Thoracic aorta endothelial cell (primary cell): ENCODE results near the gene ITGAD. TPM values are rescaled to one million over a fixed set of nuclear protein-coding genes. Genes with fewer than 3 reads are reported as not detected.

Experiments
- total RNA-seq: library from RNA; depleted of rRNA; stranded (reverse); fragments of >200 nt; gene quantifications from 2 replicates; pipeline ENCODE4 v1.2.3, GENCODE V29; 2012

ITGAD gene
- not detected in 2 replicates for total RNA-seq

DNA sequence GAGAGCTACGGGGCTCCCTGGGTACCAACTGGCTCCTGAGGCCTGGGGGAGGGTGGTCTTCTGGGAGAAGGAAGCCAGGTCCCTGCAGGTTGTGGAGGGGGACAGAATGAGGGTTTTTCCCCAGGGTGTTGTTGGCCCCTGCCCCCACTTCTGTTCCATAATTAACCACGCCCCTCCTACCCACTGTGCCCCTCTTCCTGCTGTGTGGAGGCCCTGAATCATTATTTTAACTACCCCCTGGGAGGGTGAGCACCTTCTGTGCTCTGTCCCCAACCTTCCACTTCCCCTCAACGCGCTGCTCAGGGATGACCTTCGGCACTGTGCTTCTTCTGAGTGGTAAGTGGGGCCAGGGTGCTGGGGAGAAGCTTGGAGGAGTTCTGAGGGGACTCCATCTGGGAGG is at the start of gene ITGAD:
Gene ITGAD, plus strand, starts transcription at position 280 of the 400 bp plus-strand sequence. Its CDS starts 26 bp downstream, at position 306.

DNA sequence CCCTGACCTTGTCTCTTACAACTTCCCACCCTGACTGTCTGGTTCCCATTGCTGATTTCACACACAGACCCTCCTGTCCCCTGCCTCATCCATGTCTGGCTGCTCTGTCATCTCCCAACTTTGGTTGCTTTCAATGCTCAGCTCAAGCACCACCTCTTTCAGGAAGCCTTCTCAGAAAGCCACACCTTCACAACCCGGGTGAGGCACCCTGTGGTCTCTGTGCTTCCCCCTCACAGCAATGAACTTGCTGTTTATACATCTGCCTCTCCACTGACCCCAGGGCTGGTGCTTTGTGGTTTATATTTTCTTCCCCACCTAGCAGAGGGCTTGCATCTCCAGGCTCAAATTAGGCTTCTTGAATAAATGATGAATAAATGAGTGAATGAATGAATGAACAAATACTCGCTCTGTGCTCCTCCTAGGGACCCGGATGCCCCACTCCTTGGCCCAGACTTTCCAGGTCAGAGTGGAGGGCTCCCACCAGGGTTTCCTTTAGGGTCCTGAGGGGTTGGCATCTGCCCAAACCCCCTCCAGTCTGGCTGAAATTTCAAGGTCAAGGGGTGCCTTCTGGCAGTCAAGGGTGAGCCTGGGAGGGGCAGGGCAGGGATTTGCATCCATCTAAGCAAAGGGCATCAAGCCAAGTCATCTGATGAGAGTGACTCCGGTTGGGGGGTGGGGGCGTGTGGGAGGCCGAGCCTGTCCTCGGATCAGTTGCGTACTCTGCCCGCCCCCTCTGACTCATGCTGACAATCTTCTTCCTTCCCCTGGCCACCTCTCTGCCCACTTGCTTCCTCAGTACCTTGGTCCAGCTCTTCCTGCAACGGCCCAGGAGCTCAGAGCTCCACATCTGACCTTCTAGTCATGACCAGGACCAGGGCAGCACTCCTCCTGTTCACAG is 38.5 kb upstream of the ITGAD start, which contains the start of gene ITGAX:
Gene ITGAX, plus strand, starts transcription at position 783 of the 898 bp plus-strand sequence. Its CDS starts 79 bp downstream, at position 862.

DNA sequence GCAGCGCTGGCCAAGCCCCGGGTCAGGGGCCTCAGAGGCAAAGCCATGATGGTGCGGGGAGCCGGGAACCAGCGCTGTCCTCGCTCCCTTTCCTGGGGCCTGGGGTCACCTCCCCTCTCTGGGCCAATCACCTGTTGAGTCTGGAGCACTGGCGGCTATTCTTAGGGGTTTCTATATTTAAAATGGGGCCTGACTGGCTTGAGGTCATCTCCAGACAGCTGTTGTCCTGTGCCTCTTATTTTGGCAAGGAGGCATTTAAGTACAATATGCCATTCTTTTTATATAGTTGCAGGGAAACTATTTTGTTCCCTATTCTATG is 35.1 kb downstream of the ITGAD start, which contains the start of gene COX6A2:
Gene COX6A2, minus strand, starts transcription at position 82 of the 319 bp plus-strand sequence. Its CDS starts 35 bp downstream, at position 47.

DNA sequence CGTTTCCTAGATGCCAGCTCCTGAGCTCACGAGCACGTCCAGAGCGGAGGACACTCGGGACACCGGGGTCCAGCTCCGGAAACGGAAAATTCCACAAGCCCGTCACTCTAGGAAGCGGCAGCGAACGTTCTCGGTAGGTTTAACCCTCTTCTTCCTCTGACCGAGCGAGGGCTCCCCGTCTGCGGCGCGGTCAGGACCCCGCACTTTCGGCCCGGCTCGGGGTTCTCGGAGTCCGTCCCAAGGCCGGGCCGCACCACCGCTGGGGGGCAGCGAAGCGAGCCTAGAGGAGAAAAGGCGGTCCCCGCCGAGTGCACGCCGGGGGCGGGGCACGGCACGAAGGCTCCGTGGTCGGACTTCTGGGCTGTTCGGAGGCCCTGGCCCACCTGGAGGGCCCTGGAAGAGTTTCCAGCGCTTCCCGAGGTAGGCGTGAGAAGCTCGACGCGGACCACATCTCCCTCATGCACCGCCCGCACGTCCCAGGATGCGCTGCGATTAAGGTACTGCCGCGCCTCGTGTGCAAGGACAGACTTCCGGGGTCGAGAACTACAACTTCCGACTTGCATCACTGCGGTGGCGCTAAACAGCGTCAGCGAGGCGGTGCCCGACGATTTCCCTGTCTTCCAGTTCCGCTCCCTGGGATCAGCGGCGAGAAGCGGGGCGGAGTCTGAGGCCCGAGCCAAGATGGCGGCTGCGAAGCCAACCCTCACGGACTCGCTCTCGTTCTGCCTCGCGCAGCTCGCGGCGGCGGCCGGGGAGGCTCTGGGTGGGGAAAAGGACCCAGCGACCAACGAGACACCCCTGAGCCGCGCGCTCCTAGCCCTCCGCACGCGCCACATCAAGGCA is 65.9 kb downstream of the ITGAD start, which contains the start of gene ARMC5:
Gene ARMC5, plus strand, starts transcription at position 658 of the 843 bp plus-strand sequence. Its CDS starts 24 bp downstream, at position 682.

DNA sequence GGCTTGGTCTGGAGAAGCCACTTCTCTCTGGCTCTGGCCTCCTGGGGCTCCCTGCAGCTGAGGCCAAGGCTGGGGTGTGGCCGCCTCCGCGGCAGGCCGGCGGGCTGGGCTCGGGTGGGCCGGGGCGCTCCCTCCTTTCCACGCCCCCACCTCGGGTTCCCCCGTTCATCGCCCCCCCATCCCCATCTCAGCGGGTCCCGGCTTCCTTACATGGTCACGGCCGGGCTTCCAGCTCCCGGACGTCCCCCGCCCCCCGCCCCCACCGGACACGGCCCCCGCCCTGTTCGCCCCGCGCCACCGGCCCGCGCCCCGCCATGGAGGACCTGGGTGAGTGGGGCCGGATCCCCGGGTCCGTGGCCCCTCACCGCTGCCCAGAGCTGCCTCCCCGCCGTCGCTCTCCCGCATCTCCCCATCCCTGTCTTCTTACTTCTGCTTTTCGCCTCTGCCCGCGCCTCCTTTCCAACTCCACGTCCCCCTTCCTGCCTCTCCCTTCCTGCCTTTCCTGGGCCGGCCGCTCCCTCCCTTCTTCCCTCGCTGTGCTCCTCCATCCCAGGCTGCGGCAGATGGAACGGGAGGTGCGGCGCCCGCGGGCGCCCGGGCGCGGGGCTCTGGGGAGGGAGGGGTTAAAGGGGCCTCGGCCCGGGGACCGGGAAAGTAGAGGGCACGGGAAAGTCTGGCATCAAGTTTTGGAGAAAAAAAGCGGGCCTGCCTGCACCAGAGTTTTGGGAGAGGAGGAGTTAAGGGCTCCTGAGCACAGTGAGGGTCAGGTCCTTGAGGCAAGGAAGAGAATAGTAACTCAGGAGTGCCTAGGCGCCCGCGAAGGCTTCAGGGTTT is 79.0 kb downstream of the ITGAD start, which contains the start of gene TGFB1I1:
Gene TGFB1I1, plus strand, starts transcription at position 278 of the 834 bp plus-strand sequence. Its CDS starts 37 bp downstream, at position 315.

Other genes starting within 250 kb of the ITGAD start
- gene PRSS36, start 243.3 kb upstream of the ITGAD start, total RNA-seq = 0.13 and 0.14 TPM in 2 replicates
- gene FUS, start 213.2 kb upstream of the ITGAD start, total RNA-seq = 87.8 and 92.3 TPM in 2 replicates
- 28.4 and 51.2 TPM in 2 replicates for gene PYCARD, start 190.6 kb upstream of the ITGAD start, total RNA-seq
- not detected in 2 replicates for gene TRIM72, start 179.2 kb upstream of the ITGAD start, total RNA-seq
- gene PYDC1, start 176.2 kb upstream of the ITGAD start, total RNA-seq = not detected in 2 replicates
- gene ITGAM, start 133.4 kb upstream of the ITGAD start, total RNA-seq = not detected in 2 replicates
- 0.27 and 2.9 TPM in 2 replicates for gene ITGAX, start 38.2 kb upstream of the ITGAD start, total RNA-seq
- gene COX6A2, start 35.0 kb downstream of the ITGAD start, total RNA-seq = not detected in 2 replicates
- gene ZNF843, start 49.5 kb downstream of the ITGAD start, total RNA-seq = 0.13 and 0.14 TPM in 2 replicates
- 18.0 and 21.4 TPM in 2 replicates for gene ARMC5, start 66.2 kb downstream of the ITGAD start, total RNA-seq
- gene TGFB1I1, start 78.8 kb downstream of the ITGAD start, total RNA-seq = 64.1 and 64.8 TPM in 2 replicates
- gene SLC5A2, start 89.8 kb downstream of the ITGAD start, total RNA-seq = 0.07 TPM in 1 of 2 replicates, not detected in the other
- 25.1 and 40.1 TPM in 2 replicates for gene RUSF1, start 115.1 kb downstream of the ITGAD start, total RNA-seq
- gene AHSP, start 134.6 kb downstream of the ITGAD start, total RNA-seq = not detected in 2 replicates